Muscle of leg (tissue), 11 donors: ENCODE data around the gene VPS25. TPM values are rescaled to one million over a fixed set of nuclear protein-coding genes. Genes with fewer than 3 reads are reported as not detected.
"Not testable (repeated sequence)": the region's sequence is repeated elsewhere in the genome, so short reads cannot be mapped to it uniquely, and the experiment has no call there.

Experiments
- DNase-seq: peaks from one replicate; pipeline ENCODE4 v3.0.0; 2013
- H3K27ac ChIP-seq: one replicate; pipeline ENCODE4 v1.5.1; 2013; ENCODE audit warnings: mild to moderate bottlenecking, low read length, control low read depth
- H3K27me3 ChIP-seq: one replicate; pipeline ENCODE4 v1.6.1; 2013; ENCODE audit warnings: low read length; ENCODE audit not compliant: control insufficient read depth, insufficient read depth
- H3K36me3 ChIP-seq: one replicate; pipeline ENCODE4 v1.6.1; 2013; ENCODE audit warnings: low read length; ENCODE audit not compliant: control insufficient read depth, insufficient read depth
- H3K4me1 ChIP-seq: one replicate; pipeline ENCODE4 v1.6.1; 2013; ENCODE audit warnings: low read length; ENCODE audit not compliant: control insufficient read depth, insufficient read depth
- H3K4me3 ChIP-seq: one replicate; pipeline ENCODE4 v1.5.1; 2013; ENCODE audit warnings: low read length, control low read depth
- H3K9me3 ChIP-seq: replicated peaks from 2 replicates; pipeline ENCODE4 v1.6.1; 2013; ENCODE audit warnings: low read depth, low read length; ENCODE audit not compliant: control insufficient read depth
- WGBS: methylation state at CpG from one replicate; pipeline ENCODE4 v1.1.5; 2013; ENCODE audit warnings: missing lambda C conversion rate; ENCODE audit not compliant: insufficient coverage; 5-methylcytosine and 5-hydroxymethylcytosine counted together
- polyA plus RNA-seq, 8 donors: library from polyadenylated mRNA; unstranded; fragments of 120-200 nt; gene quantifications; one replicate each; pipeline versions ENCODE4 v1.2.1 to v1.2.3, GENCODE V29; 2013; ENCODE audit warnings: inconsistent platforms in 1 of 8, low replicate concordance in 1 of 8; ENCODE audit not compliant: insufficient read length in 8 of 8, insufficient read depth in 1 of 8
- total RNA-seq: library from RNA; stranded (reverse); fragments of 120-200 nt; gene quantifications from one replicate; pipeline ENCODE4 v1.2.4, GENCODE V29; 2013

Gene VPS25
- total and polyA plus RNA-seq, 9 donors = 28.7 to 41.0 (median 33.5) TPM

- H3K36me3 ChIP-seq = peaks cover 2% of the 10 kb centered on the region
- no peak overlapping the region for H3K27ac ChIP-seq
- H3K9me3 ChIP-seq = no peaks in the 10 kb centered on the region
- peaks cover 1% of the 10 kb centered on the region for H3K27me3 ChIP-seq
- DNase-seq = no peak
- H3K4me3 ChIP-seq = no peak overlapping the region
- peaks cover 9% of the 10 kb centered on the region for H3K4me1 ChIP-seq
Observed at GRCh38 chr17:42767512-42767911, 5.7 kb upstream of the VPS25 start.

- WGBS = 68% methylated on average over 4 of the region's 9 CpGs
- not testable (repeated sequence) for H3K9me3 ChIP-seq, H3K27ac ChIP-seq, H3K36me3 ChIP-seq, DNase-seq, H3K4me1 ChIP-seq, H3K4me3 ChIP-seq, H3K27me3 ChIP-seq
Observed at GRCh38 chr17:42768006-42768405, 5.2 kb upstream of the VPS25 start.

GRCh38 chr17:42769964-42770363, 3.3 kb upstream of the VPS25 start:
- H3K27ac ChIP-seq, H3K27me3 ChIP-seq, H3K4me3 ChIP-seq, H3K9me3 ChIP-seq, H3K4me1 ChIP-seq, DNase-seq, H3K36me3 ChIP-seq: not testable (repeated sequence)
- no CpG with 5 or more reads among the region's 10 CpGs for WGBS

DNA sequence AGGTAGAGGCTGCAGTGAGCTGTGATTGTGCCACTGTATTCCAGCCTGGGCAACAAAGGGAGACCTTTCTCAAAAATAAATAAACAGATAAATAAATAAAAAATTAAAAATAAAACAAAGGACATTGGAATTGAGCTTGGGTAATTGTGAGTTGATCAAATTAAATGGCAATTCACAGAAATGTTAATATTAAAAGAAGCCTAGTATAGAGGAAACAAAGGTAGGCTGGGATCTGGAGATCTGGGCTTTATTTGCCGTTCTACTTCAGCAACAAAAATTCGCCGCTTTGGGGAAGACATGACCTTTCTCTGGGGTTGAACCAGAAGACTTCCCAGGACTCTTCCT, 332 bp upstream of the VPS25 start:
- H3K36me3 ChIP-seq = peaks cover 32% of the 10 kb centered on the region
- DNase-seq = no peak

GRCh38 chr17:42774066-42774745, 957 bp downstream of the VPS25 start:
- WGBS = 36% methylated on average over 1 of the region's 3 CpGs
- H3K4me1 ChIP-seq = peaks cover 9% of the 10 kb centered on the region
- H3K9me3 ChIP-seq = no peaks in the 10 kb centered on the region
- H3K36me3 ChIP-seq = peaks cover 44% of the 10 kb centered on the region
- peaks cover 1% of the 10 kb centered on the region for H3K27me3 ChIP-seq
- DNase-seq = no peak
- H3K27ac ChIP-seq = no peak overlapping the region
- peak overlapping the region; percentile 92 for H3K4me3 ChIP-seq

More for the DNA sequence above, 332 bp upstream of the VPS25 start:
- no peaks in the 10 kb centered on the region for H3K27me3 ChIP-seq
- H3K27ac ChIP-seq = peak overlapping the region; percentile 86
- H3K9me3 ChIP-seq = no peaks in the 10 kb centered on the region
- WGBS = 0% methylated on average over 2 of the region's 3 CpGs
- peak overlapping the region; percentile 92 for H3K4me3 ChIP-seq
- H3K4me1 ChIP-seq = peaks cover 9% of the 10 kb centered on the region

DNA sequence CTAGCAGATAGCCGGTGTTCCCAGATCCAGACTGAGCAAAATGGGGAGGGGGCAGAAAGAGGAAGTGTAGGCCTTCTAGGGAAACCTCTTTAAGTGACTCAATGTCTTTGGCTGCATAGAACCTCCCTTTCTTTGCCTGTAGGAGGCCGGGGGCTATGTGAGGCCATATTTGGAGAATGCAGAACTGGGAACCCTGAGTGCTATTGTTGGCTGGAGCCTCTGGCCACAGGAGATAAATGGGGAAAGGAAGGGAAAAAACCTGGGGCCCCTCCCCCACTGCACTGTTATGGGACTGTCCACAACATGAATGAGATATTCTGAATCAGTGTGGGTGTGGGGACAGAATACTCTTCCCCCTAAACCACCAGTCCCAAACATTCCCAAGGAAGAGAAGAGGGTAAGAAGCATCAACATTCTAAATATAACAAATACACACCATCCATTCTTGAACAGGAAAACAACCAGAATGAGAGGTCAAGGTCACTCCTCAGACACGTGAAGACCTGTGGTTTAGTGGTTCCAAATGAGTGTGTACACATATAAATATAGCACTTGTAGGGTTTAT, 2.4 kb downstream of the VPS25 start:
- 100% methylated on average over 1 of the region's 3 CpGs for WGBS
- H3K27me3 ChIP-seq = peaks cover 12% of the 10 kb centered on the region

DNA sequence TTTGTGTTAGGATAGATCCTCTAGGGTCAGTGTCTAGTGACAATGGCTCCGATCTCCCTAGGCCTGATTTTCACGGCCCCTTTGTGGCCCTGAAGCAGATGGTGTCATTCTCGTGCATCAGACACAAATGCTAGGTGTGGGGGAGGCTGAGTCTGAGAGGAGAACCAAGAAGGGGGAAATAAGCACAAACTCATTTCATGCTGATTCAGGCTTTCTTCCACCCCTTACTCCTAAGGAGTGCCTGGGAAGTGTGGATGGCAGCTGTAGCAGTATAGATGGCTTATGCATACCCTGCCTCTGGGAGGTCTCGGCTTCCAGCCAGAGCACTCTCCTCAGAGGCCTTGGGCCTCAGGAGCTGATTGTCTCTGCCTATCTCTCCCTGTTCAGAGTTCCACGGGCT, 5.3 kb downstream of the VPS25 start:
- 87% methylated on average over 4 of the region's 5 CpGs for WGBS
- H3K4me1 ChIP-seq = peaks cover 21% of the 10 kb centered on the region
- peaks cover 48% of the 10 kb centered on the region for H3K36me3 ChIP-seq
- no peak overlapping the region for H3K4me3 ChIP-seq
- H3K27me3 ChIP-seq = peaks cover 42% of the 10 kb centered on the region
- DNase-seq = no peak
- H3K27ac ChIP-seq = no peak overlapping the region
- no peaks in the 10 kb centered on the region for H3K9me3 ChIP-seq

More for the DNA sequence above, 2.4 kb downstream of the VPS25 start:
- H3K4me1 ChIP-seq = peaks cover 16% of the 10 kb centered on the region
- no peaks in the 10 kb centered on the region for H3K9me3 ChIP-seq
- no peak overlapping the region for H3K27ac ChIP-seq
- no peak for DNase-seq
- peaks cover 48% of the 10 kb centered on the region for H3K36me3 ChIP-seq
- H3K4me3 ChIP-seq = no peak overlapping the region

DNA sequence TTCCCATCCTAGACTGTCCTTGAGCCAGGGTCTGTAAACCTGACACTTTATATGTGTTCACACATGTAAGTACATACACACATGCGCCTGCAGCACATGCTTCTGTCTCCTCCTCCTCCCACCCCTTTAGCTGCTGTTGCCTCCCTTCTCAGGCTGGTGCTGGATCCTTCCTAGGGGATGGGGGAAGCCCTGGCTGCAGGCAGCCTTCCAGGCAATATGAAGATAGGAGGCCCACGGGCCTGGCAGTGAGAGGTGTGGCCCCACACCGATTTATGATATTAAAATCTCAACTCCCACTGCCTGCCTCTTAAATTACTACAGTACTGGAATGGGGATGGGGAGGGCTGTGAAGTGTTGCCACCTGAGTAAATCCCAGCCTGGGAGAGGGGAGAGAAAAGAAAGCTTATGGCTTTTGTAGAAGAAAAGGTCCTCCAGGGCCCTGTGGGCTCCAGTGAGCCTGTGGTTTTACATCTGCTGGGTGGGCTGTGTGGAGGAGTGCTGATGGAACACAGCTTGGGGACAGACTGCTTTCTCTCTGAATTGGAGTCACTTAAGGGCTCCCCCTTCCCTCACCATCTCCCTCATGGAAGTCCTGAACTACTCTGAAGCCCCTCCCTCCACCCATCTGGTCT, 6.2 kb downstream of the VPS25 start:
- no peak overlapping the region for H3K4me3 ChIP-seq
- no peaks in the 10 kb centered on the region for H3K9me3 ChIP-seq
- WGBS = 100% methylated on average over 1 of the region's 3 CpGs
- peaks cover 13% of the 10 kb centered on the region for H3K4me1 ChIP-seq
- peaks cover 50% of the 10 kb centered on the region for H3K27me3 ChIP-seq
- no peak for DNase-seq
- H3K27ac ChIP-seq = no peak overlapping the region
- peaks cover 47% of the 10 kb centered on the region for H3K36me3 ChIP-seq

GRCh38 chr17:42779936-42780850, 6.9 kb downstream of the VPS25 start, which contains the start of gene WNK4:
WNK4 (plus strand) TSS chr17:42780610; CDS start chr17:42780699, 89 bp downstream.
- peaks cover 58% of the 10 kb centered on the region for H3K27me3 ChIP-seq
- peak within 1 kb of the TSS; percentile 29 for H3K4me3 ChIP-seq
- H3K36me3 ChIP-seq = peaks cover 40% of the 10 kb centered on the region
- no peaks in the 10 kb centered on the region for H3K9me3 ChIP-seq
- H3K4me1 ChIP-seq = peaks cover 15% of the 10 kb centered on the region
- peak; percentile 33 for DNase-seq
- peak within 1 kb of the TSS; percentile 7 for H3K27ac ChIP-seq
- under 1% methylated on average over 57 of the region's 65 CpGs for WGBS
